Fibroblast of mammary gland (primary cell): ENCODE measurements around the gene FOXF1.

ENCODE experiments used
- DNase-seq: peaks from one replicate; pipeline ENCODE4 v3.0.0-alpha.2; 2010; ENCODE audit warnings: low read depth
- H3K4me3 ChIP-seq: 2 replicates; pipeline ENCODE4 v1.5.1; 2011; ENCODE audit warnings: low read depth, mild to moderate bottlenecking, low read length, moderate library complexity; ENCODE audit not compliant: control insufficient read depth
- CTCF ChIP-seq: conservative IDR thresholded peaks from 2 replicates; pipeline ENCODE4 v1.5.1; 2011; ENCODE audit warnings: low read depth, low read length, inconsistent platforms; ENCODE audit not compliant: control insufficient read depth, insufficient read depth

Gene FOXF1

GRCh38 chr16:86508028-86508946 lies 2.0 kb upstream of the FOXF1 start:
- H3K4me3 ChIP-seq, result peak overlapping the region; percentile 1
- DNase-seq, result no peak
- no peak for TF ChIP-seq CTCF

GRCh38 chr16:86508947-86509758 lies 1.2 kb upstream of the FOXF1 start:
- TF ChIP-seq CTCF, result no peak
- DNase-seq, result peak; percentile 64
- H3K4me3 ChIP-seq, result peak overlapping the region; percentile 42

DNA sequence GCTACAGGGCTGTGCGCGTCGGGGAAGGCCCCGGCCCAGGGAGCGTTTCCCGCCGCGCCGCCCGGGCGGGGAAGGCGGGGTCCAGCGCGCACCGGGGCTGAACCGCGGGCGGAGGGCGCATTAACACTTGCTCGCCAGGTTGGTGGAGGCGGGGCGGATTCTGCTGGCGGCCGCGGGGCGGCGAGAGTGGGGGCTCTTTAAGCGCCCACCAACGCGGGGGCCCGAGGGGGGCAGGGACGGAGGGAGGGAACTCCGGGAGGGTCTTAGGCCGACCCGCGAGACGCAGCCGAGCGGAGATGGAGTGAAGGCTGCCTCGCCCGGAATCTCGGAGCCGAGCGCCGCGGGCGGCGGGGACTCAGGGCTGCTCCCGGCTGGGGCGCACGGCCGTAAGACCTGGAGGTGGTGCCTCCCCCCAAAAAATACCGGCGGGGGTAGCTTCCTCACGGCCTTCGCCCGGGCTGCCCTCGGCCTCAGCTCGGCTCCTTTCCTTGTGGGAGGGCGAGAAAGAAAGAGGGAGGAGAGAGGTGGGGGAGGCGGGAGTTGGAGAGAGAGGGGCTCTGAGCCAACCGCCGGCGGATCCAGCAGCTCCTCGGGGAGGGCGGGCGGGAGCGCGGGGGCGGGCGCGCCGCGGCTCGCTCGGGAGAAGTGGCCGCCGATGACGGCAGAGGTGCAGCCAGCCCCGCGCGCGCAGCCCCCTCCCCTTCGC lies 415 bp upstream of the FOXF1 start:
- peak; percentile 68 for DNase-seq
- TF ChIP-seq CTCF, result no peak
- H3K4me3 ChIP-seq, result peak overlapping the region; percentile 42

DNA sequence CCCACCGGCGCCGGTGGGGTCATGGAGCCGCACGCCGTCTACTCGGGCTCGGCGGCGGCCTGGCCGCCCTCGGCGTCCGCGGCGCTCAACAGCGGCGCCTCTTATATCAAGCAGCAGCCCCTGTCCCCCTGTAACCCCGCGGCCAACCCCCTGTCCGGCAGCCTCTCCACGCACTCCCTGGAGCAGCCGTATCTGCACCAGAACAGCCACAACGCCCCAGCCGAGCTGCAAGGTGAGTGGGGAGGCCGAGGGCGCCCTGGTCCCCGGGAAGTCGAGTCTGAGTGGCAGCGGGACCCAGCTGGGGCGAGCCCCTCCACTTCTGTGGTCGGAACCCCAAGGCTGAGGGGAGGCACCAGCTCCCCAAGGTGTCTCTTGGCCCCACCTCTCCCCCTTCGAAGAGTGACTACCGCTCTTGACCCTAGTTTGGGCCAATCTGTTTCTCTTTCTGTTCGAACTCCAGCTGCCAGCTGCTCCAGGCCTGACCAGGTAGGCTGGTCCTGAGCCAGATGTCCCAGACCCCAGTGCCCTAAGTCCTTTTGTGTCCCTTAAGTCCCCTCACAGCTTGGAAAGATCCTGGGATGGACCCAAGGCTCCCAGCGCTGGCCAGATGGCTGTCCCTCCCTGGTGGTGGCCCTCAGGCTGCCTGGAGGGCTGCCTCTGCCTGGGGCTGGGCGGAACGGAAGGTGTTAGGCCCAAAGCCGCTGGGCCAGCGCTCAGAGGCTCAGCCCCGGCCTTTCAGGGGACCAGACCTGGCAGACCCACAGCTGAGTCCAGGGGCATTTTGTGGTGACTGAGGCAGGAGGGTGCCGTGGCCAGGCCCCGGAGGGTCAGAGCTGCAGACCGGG lies 1.2 kb downstream of the FOXF1 start:
- H3K4me3 ChIP-seq, result peak overlapping the region; percentile 47
- DNase-seq, result no peak
- no peak for TF ChIP-seq CTCF

GRCh38 chr16:86512301-86512859 lies 2.1 kb downstream of the FOXF1 start:
- H3K4me3 ChIP-seq, result peak overlapping the region; percentile 47
- no peak for TF ChIP-seq CTCF
- DNase-seq, result no peak
